A673 (cell line): ENCODE results near the gene DGKZ.

Experiments
- EZH2 ChIP-seq: fragments of 200-600 bp; sonication (generic); IDR thresholded peaks from 2 replicates; pipeline ENCODE4 v1.6.1; 2017; ENCODE audit warnings: borderline replicate concordance, low read depth, mild to moderate bottlenecking, mixed read lengths, antibody characterized with exemption, low read length; ENCODE audit not compliant: poor library complexity, severe bottlenecking
- TF ChIP-seq, protein P1 (sequence below): fragments of 300-800, 200-600 bp; sonication (generic); conservative IDR thresholded peaks from 2 replicates; pipeline ENCODE4 v1.5.1; 2017; ENCODE audit warnings: low read depth, mild to moderate bottlenecking, antibody characterized with exemption, low read length, moderate library complexity, mixed read lengths

DNA sequence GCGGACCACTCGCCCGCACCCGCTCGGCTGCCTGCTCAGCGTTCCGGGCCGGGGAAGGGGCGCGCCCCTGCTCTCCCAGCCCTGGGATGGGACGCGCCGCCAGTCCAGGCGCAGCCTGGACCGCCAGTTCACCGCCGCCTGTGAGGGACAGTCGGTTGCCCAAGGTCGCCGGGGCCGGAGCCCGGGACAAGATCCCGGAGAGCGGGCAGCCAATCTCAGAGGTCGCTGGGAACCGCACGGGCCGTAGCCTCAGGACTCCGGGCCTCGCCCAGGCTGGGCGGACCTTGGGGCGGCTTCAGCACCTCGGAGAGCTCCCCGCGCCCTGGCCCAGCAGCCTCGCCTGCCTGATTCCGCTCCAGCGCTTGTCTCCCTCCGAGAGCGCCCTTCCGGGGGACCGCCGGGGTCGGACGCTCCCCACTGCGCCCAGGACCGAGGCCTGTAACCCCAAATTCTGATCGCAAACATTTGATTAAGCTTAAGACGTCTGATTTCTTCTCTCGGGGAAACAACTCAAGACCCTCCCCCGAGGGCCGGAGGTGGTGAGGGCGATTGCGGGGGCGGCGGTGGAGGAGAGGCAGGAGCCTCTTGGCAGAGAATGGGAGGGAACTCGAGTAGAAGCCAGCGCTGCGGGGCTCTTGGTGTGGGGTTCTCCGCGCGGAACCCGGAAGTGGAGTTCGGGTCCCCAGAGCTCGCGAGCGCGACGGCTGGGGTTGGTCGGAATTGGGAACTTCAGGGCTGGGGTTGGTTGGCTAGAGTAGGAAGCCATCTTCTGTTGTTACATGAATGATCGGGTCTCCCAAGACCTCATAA is 45.4 kb downstream of the DGKZ start:
- TF ChIP-seq, protein P1, sequence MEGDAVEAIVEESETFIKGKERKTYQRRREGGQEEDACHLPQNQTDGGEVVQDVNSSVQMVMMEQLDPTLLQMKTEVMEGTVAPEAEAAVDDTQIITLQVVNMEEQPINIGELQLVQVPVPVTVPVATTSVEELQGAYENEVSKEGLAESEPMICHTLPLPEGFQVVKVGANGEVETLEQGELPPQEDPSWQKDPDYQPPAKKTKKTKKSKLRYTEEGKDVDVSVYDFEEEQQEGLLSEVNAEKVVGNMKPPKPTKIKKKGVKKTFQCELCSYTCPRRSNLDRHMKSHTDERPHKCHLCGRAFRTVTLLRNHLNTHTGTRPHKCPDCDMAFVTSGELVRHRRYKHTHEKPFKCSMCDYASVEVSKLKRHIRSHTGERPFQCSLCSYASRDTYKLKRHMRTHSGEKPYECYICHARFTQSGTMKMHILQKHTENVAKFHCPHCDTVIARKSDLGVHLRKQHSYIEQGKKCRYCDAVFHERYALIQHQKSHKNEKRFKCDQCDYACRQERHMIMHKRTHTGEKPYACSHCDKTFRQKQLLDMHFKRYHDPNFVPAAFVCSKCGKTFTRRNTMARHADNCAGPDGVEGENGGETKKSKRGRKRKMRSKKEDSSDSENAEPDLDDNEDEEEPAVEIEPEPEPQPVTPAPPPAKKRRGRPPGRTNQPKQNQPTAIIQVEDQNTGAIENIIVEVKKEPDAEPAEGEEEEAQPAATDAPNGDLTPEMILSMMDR: peak; percentile 7; the same call in 1 of the 2 replicates
- no peak for TF ChIP-seq EZH2
